GM23248 (cell line): ENCODE data around the gene CCDC186. TPM values are rescaled to one million over a fixed set of nuclear protein-coding genes. Genes with fewer than 3 reads are reported as not detected.

Experiments
- DNase-seq: peaks from one replicate; pipeline ENCODE4 v3.0.0-alpha.2; 2015
- H2AFZ ChIP-seq: fragments of 200-600 bp; sonication (generic); 2 replicates; pipeline ENCODE4 v1.6.1; 2016; ENCODE audit warnings: antibody characterized with exemption
- H3F3A ChIP-seq: fragments of 200-600 bp; sonication (generic); 2 replicates; pipeline ENCODE4 v1.6.1; 2016; ENCODE audit warnings: mild to moderate bottlenecking, antibody characterized with exemption, mixed run types; ENCODE audit not compliant: insufficient read depth
- H3K27ac ChIP-seq: fragments of 200-600 bp; sonication (generic); 2 replicates; pipeline ENCODE4 v1.5.1; 2016; ENCODE audit warnings: mild to moderate bottlenecking
- H3K27me3 ChIP-seq: fragments of 200-600 bp; sonication (generic); replicated peaks from 2 replicates; pipeline ENCODE4 v1.6.1; 2016; ENCODE audit warnings: mild to moderate bottlenecking; ENCODE audit not compliant: insufficient read depth
- H3K36me3 ChIP-seq: fragments of 200-600 bp; sonication (generic); 2 replicates; pipeline ENCODE4 v1.6.1; 2016; ENCODE audit warnings: low read depth, mild to moderate bottlenecking
- H3K4me1 ChIP-seq: fragments of 200-600 bp; sonication (generic); 2 replicates; pipeline ENCODE4 v1.6.1; 2016; ENCODE audit warnings: mild to moderate bottlenecking; ENCODE audit not compliant: insufficient read depth
- H3K4me2 ChIP-seq: fragments of 200-600 bp; sonication (generic); one replicate; pipeline ENCODE4 v1.6.1; 2016; ENCODE audit warnings: mild to moderate bottlenecking; ENCODE audit not compliant: unreplicated experiment
- H3K4me3 ChIP-seq: fragments of 200-600 bp; sonication (generic); 2 replicates; pipeline ENCODE4 v1.5.1; 2016; ENCODE audit warnings: mild to moderate bottlenecking
- H3K79me2 ChIP-seq: fragments of 200-600 bp; sonication (generic); 2 replicates; pipeline ENCODE4 v1.6.1; 2016; ENCODE audit warnings: mild to moderate bottlenecking; ENCODE audit not compliant: insufficient read depth
- H3K9ac ChIP-seq: fragments of 200-600 bp; sonication (generic); 2 replicates; pipeline ENCODE4 v1.6.1; 2016; ENCODE audit warnings: mild to moderate bottlenecking
- H3K9me2 ChIP-seq: fragments of 200-600 bp; sonication (generic); 2 replicates; pipeline ENCODE4 v1.6.1; 2016; ENCODE audit warnings: mixed run types, mild to moderate bottlenecking, moderate library complexity; ENCODE audit not compliant: insufficient read depth
- H3K9me3 ChIP-seq: fragments of 200-600 bp; sonication (generic); one replicate; pipeline ENCODE4 v1.6.1; 2017; ENCODE audit warnings: low read depth
- H4K20me1 ChIP-seq: fragments of 200-600 bp; sonication (generic); 2 replicates; pipeline ENCODE4 v1.6.0; 2016; ENCODE audit not compliant: insufficient read depth
- EZH2 ChIP-seq: fragments of 200-600 bp; sonication (generic); IDR thresholded peaks from 2 replicates; pipeline ENCODE4 v1.6.1; 2018; ENCODE audit warnings: antibody characterized with exemption, mild to moderate bottlenecking; ENCODE audit not compliant: insufficient read depth, poor library complexity, severe bottlenecking
- EZH2phosphoT487 ChIP-seq: fragments of 200-600 bp; sonication (generic); IDR thresholded peaks from 2 replicates; pipeline ENCODE4 v1.6.1; 2018; ENCODE audit warnings: antibody characterized with exemption, moderate library complexity, mild to moderate bottlenecking, low read depth; ENCODE audit not compliant: insufficient read depth
- WGBS, 2 experiments: methylation state at CpG; one replicate each; pipeline ENCODE4 v1.1.6; 2015 to 2017; ENCODE audit warnings: low lambda C conversion rate in 2 of 2, low coverage in 1 of 2; ENCODE audit errors: missing lambda C conversion rate in 2 of 2; 5-methylcytosine and 5-hydroxymethylcytosine counted together
- in situ Hi-C: fragments of 300-500 bp; cut with MboI; formaldehyde crosslinking; loops from 2 replicates; pipeline ENCODE4 v1.15.0; 2020
- polyA plus RNA-seq: library from polyadenylated mRNA; unstranded; fragments of >200 nt; fragmentation: Nextera tagmentation; extraction: Ambion mirVana; gene quantifications from 2 replicates; pipeline ENCODE4 v1.2.1, GENCODE V29; 2016
- total RNA-seq: library from RNA; depleted of rRNA; stranded (reverse); fragments of >200 nt; shearing (Covaris generic); gene quantifications from 2 replicates; pipeline ENCODE4 v1.2.3, GENCODE V29; 2014

The CCDC186 gene
- total and polyA plus RNA-seq, 2 experiments from 2014 or later = 7.4 to 9.8 TPM

DNA sequence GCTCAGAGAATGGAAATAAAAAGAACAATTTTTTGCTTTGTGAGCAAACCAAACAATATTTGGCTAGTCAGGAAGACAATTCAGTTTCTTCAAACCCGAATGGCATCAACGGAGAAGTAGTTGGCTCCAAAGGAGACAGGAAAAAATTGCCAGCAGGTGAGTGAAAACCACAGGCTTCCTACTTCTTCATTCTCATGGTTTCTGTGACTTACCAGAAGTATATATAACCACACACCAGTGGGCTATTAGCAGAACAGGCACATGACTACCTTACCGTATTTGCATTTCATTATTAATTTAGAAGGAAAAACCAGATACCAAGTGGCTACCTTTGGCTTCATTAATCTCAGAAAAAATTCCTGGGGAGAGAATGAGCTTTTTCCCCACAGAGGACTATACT is 14.0 kb upstream of the CCDC186 start:
- H2AFZ ChIP-seq = no peak overlapping the region
- no peaks in the 10 kb centered on the region for H3K4me1 ChIP-seq
- no peak overlapping the region for H3K9ac ChIP-seq
- no peaks in the 10 kb centered on the region for H3K9me3 ChIP-seq
- H3K9me2 ChIP-seq = peaks cover 3% of the 10 kb centered on the region; the same call in 1 of the 2 replicates
- in situ Hi-C loops = no loop called here
- H3K27ac ChIP-seq = no peak overlapping the region
- DNase-seq = no peak
- H3K4me3 ChIP-seq = no peak overlapping the region
- no peaks in the 10 kb centered on the region for H3K79me2 ChIP-seq
- H3K36me3 ChIP-seq = no peaks in the 10 kb centered on the region
- H3K4me2 ChIP-seq = no peak overlapping the region
- H3K27me3 ChIP-seq = 0 out of 2 replicates have a peak, but pooled peaks cover 4% of the 10 kb centered on the region
- H3F3A ChIP-seq = no peaks in the 10 kb centered on the region
- H4K20me1 ChIP-seq = no peaks in the 10 kb centered on the region
- WGBS, 2 experiments = 72 to 76% methylated on average over 3 of the region's 3 CpGs
- TF ChIP-seq EZH2 (no peak), EZH2phosphoT487 (no peak)

DNA sequence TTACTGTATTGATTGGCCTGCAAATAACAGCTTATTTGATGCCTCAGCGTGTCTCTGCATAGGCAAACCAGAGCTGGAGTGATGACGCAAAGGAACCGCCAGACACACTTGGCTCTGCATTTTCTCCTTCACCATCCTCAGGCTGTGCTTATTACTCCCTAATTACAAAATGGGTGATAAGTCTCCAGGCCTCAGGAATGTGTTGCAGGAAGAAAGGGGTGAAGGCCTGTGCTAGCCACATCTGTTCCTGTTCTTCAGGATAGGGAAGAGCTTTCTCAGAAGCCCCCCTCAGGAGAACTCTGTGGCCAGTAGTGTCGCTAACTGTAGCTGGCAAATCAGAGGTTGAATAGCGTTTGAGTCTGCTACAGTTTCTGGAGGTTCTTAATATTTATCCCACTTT is 10.3 kb upstream of the CCDC186 start:
- H2AFZ ChIP-seq = no peak overlapping the region
- no peak overlapping the region for H3K27ac ChIP-seq
- H3K4me1 ChIP-seq = no peaks in the 10 kb centered on the region
- H3K4me3 ChIP-seq = no peak overlapping the region
- in situ Hi-C loops = no loop called here
- H3K9me2 ChIP-seq = peaks cover 3% of the 10 kb centered on the region; the same call in 1 of the 2 replicates
- H4K20me1 ChIP-seq = no peaks in the 10 kb centered on the region
- H3K9ac ChIP-seq = no peak overlapping the region
- no peaks in the 10 kb centered on the region for H3K9me3 ChIP-seq
- no peaks in the 10 kb centered on the region for H3F3A ChIP-seq
- DNase-seq = no peak
- no peaks in the 10 kb centered on the region for H3K36me3 ChIP-seq
- TF ChIP-seq EZH2phosphoT487 (no peak), EZH2 (no peak)
- H3K4me2 ChIP-seq = no peak overlapping the region
- 64 to 76% methylated on average over 5 of the region's 5 CpGs for WGBS, 2 experiments
- H3K79me2 ChIP-seq = no peaks in the 10 kb centered on the region
- H3K27me3 ChIP-seq = 0 out of 2 replicates have a peak, but pooled peaks cover 4% of the 10 kb centered on the region

DNA sequence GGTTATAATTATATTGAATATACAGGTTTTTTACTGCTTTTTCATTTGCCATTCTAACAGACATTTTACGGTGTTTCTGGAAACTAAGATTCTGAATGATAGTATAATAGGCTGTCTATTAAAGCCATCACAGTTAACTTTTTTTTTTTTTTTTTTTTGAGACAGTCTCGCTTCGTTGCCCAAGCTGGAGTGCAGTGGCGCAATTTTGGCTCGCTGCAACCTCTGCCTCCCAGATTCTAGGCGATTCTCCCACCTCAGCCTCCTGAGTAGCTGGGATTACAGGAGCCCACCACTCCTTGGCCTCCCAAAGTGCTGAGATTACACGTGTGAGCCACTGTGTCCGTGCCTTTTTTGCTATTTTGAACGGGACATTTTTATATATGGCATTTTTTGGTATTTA is 9.6 kb upstream of the CCDC186 start:
- no peak for DNase-seq
- Histone ChIP-seq H3K79me2 (no peaks in the 10 kb centered on the region), H2AFZ (no peak overlapping the region), H3K27me3 (0 out of 2 replicates have a peak, but pooled peaks cover 4% of the 10 kb centered on the region), H3K27ac (no peak overlapping the region), H3K9ac (no peak overlapping the region), H3K4me1 (no peaks in the 10 kb centered on the region), H3K9me2 (peaks cover 3% of the 10 kb centered on the region; the same call in 1 of the 2 replicates), H4K20me1 (no peaks in the 10 kb centered on the region), H3K4me3 (no peak overlapping the region), H3K9me3 (no peaks in the 10 kb centered on the region), H3K4me2 (no peak overlapping the region), H3K36me3 (no peaks in the 10 kb centered on the region), H3F3A (no peaks in the 10 kb centered on the region)
- in situ Hi-C loops = no loop called here
- TF ChIP-seq EZH2phosphoT487 (no peak), EZH2 (no peak)
- WGBS, 2 experiments = 67 to 68% methylated on average over 9 of the region's 9 CpGs

DNA sequence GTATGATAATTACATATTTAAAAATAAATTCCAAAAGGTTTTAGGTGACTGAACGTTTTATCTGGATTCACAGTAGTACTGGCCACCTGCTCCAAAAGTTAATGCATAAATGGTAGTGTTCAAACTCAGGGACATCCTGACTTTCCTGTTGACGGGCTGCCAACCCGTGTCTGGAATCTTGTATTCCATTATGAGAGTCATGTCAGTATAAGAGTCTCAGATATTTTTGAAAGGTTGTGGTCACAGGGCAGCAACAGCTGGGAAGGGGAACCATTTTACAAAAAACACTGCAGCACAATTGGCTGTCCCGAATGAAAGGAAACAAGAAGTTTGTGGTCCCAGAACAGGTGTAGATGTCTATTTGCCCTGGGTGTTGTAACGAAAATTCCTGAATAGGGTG is 8.0 kb upstream of the CCDC186 start:
- H3K36me3 ChIP-seq = no peaks in the 10 kb centered on the region
- TF ChIP-seq EZH2 (no peak), EZH2phosphoT487 (no peak)
- no peaks in the 10 kb centered on the region for H3K9me3 ChIP-seq
- H3K9ac ChIP-seq = no peak overlapping the region
- no peaks in the 10 kb centered on the region for H3K4me1 ChIP-seq
- no peak overlapping the region for H3K4me2 ChIP-seq
- in situ Hi-C loops = no loop called here
- H3K27me3 ChIP-seq = no peaks in the 10 kb centered on the region
- H3F3A ChIP-seq = no peaks in the 10 kb centered on the region
- no peak overlapping the region for H3K27ac ChIP-seq
- H3K4me3 ChIP-seq = no peak overlapping the region
- H3K79me2 ChIP-seq = no peaks in the 10 kb centered on the region
- 33 to 37% methylated on average over 5 of the region's 5 CpGs for WGBS, 2 experiments
- peaks cover 3% of the 10 kb centered on the region; the same call in 1 of the 2 replicates for H3K9me2 ChIP-seq
- no peak overlapping the region for H2AFZ ChIP-seq
- no peak for DNase-seq
- H4K20me1 ChIP-seq = no peaks in the 10 kb centered on the region

DNA sequence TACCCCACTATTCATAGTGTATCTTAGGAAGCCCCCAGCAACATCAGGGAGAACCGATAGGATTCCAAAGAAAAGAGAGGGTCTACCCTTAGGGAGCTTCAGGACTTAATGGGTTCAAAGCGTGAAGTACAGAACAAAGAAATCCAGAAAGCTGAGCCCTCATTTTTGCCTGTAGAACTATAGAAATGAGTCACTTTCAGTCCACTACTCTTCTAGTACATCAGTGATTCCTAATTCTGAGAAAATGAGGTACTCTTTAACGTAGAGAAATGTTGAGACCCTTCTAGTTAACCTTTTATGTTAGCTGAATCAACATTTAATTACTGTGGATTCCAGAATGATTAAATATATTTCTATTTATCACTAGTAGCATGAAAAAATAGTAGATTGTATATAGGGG is 6.9 kb upstream of the CCDC186 start:
- no peak for TF ChIP-seq EZH2
- TF ChIP-seq EZH2phosphoT487 = no peak
- no peak overlapping the region for H2AFZ ChIP-seq
- in situ Hi-C loops = no loop called here
- no peaks in the 10 kb centered on the region for H3K9me3 ChIP-seq
- WGBS, 2 experiments = 52 to 53% methylated on average over 3 of the region's 3 CpGs
- H3K27ac ChIP-seq = no peak overlapping the region
- no peaks in the 10 kb centered on the region for H3K4me1 ChIP-seq
- H3K27me3 ChIP-seq = no peaks in the 10 kb centered on the region
- no peaks in the 10 kb centered on the region for H3K79me2 ChIP-seq
- H3F3A ChIP-seq = no peaks in the 10 kb centered on the region
- H3K9ac ChIP-seq = no peak overlapping the region
- H3K4me2 ChIP-seq = no peak overlapping the region
- H3K9me2 ChIP-seq = no peaks in the 10 kb centered on the region
- DNase-seq = no peak
- no peaks in the 10 kb centered on the region for H3K36me3 ChIP-seq
- H3K4me3 ChIP-seq = no peak overlapping the region
- no peaks in the 10 kb centered on the region for H4K20me1 ChIP-seq
